ENCODE results near the gene TMEM170A.

The TMEM170A gene

DNA sequence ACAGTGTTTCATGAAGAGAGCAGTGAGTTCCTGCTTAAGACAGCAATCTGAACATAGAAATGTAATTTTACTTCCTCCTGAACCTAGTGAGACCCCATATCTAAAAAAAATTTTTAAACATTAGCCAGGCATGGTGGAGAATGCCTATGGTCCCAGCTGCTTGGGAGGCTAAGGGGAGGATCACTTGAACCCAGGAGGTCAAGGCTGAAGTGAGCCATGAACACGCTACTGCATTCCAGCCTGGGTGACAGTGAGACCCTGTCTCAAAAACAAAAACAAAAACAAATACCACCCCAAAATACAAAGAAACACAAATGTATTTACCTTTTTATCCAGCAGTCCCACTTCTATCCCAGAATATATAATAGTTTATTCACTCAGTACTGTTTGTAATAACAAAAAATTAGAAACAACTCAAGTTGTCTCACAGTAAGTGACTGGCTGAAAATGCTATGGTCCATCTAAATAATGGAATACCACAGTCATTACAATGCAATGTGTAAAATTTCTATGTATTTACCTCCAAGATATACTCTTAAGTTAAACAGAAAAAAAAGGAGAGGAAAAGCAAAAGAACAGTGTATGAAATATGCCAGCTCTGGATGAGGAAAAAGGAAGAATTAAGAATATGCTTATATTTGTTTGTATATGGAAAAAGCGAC lies 47.5 kb downstream of the TMEM170A start:
- no peak for TF ChIP-seq FOXM1 (IDR thresholded peaks at IDR 0.05; ENCODE audit: borderline replicate concordance, low read depth)
- TF ChIP-seq TAF1 (IDR thresholded peaks at IDR 0.05; ENCODE audit: low read depth) = no peak
- TF ChIP-seq EGR1 (IDR thresholded peaks at IDR 0.05) = no peak
- no peak for TF ChIP-seq TCF12 (IDR thresholded peaks at IDR 0.05; ENCODE audit: low read depth)
- no peak for TF ChIP-seq CREB1 (IDR thresholded peaks at IDR 0.05; ENCODE audit: low read depth)
- TF ChIP-seq, protein P1, sequence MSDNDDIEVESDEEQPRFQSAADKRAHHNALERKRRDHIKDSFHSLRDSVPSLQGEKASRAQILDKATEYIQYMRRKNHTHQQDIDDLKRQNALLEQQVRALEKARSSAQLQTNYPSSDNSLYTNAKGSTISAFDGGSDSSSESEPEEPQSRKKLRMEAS (IDR thresholded peaks at IDR 0.05) = no peak
- TF ChIP-seq TEAD4 (IDR thresholded peaks at IDR 0.05) = no peak

DNA sequence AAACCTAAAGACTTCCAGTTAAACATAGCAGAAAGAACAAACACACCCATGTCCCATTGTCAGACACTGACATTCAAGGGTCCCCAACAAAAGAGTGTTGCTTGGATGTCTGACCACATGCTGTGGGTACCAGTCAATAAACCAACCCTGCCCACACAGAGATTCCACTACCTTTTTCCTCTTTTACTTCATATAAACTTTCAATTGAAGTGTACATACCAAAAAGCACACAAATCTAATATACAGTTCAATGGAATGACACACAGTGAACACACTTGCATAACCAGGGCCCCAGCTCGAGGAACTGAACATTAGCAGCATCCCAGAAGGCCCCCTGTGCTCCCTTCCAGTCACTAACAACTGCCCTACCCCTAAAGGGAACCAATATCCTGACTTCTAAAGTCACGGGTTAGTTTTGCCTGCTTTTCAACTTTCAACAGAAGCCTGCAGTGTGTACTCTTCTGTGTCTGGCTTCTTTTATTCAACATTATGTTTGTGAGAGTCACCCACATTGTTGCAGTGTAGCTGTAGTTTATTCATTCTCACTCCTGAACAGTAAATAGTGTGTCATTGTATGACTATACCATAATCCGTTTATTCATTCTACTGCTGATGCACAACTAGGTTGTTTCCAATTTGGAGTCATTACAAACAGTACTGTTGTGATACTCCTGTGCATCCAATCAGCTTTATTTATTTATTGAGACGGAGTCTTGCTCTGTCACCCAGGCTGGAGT lies 49.2 kb downstream of the TMEM170A start:
- TF ChIP-seq EP300 (IDR thresholded peaks at IDR 0.05; ENCODE audit: borderline replicate concordance) = no peak
- no peak for TF ChIP-seq TEAD4 (IDR thresholded peaks at IDR 0.05)
- no peak for TF ChIP-seq EGR1 (IDR thresholded peaks at IDR 0.05)

DNA sequence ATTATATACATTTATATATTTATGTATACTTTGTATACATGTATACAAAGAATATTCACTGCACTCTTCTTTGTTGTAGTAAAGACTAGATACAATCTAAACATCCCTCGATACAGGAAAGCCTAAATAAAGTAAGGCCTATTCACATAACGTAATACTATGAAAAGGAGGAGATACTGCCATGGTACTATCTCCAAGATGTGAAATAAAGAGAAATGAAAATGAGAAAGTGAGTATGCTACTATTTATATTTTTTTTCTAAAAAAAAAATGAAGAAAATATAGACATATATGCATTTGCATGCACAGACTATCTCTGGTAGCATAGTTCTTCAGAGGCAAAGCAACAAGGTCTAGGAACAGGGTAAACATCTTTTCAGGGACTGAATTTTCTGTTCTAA lies 50.5 kb downstream of the TMEM170A start:
- TF ChIP-seq CEBPB (IDR thresholded peaks at IDR 0.05) = no peak
- no peak for TF ChIP-seq ZBTB7A (IDR thresholded peaks at IDR 0.05; ENCODE audit: low read depth)
- TF ChIP-seq NFIC (IDR thresholded peaks at IDR 0.05) = no peak
- TF ChIP-seq CREB1 (IDR thresholded peaks at IDR 0.05; ENCODE audit: low read depth) = no peak
- no peak for TF ChIP-seq TEAD4 (IDR thresholded peaks at IDR 0.05)
- TF ChIP-seq YY1 (IDR thresholded peaks at IDR 0.05; ENCODE audit: low read depth) = no peak

DNA sequence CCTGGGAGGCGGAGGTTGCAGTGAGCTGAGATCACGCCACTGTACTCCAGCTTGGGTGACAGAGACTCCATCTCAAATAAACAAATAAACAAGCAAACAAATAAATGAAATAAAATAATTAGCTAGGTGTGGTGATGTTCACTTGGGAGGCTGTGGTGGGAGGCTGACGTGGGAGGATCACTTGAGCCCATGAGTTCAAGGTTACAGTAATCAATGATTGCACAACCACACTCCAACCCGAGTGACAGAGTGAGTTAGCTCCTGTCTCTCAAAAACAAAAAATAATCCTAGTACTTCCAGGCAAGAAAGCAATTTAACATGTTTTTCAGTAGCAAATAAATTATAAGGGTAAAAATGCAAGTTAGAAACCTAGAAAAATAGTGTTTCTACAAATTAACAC lies 57.5 kb downstream of the TMEM170A start:
- TF ChIP-seq ZBTB7A (IDR thresholded peaks at IDR 0.05; ENCODE audit: low read depth) (no peak), CEBPB (IDR thresholded peaks at IDR 0.05) (no peak), CREB1 (IDR thresholded peaks at IDR 0.05; ENCODE audit: low read depth) (no peak), TAF1 (IDR thresholded peaks at IDR 0.05; ENCODE audit: low read depth) (no peak), RAD21 (IDR thresholded peaks at IDR 0.05; ENCODE audit: low read depth) (no peak), FOXM1 (IDR thresholded peaks at IDR 0.05; ENCODE audit: borderline replicate concordance, low read depth) (no peak), YY1 (IDR thresholded peaks at IDR 0.05; ENCODE audit: low read depth) (no peak), EP300 (IDR thresholded peaks at IDR 0.05; ENCODE audit: borderline replicate concordance) (no peak), EGR1 (IDR thresholded peaks at IDR 0.05) (no peak), TEAD4 (IDR thresholded peaks at IDR 0.05) (no peak), NFIC (IDR thresholded peaks at IDR 0.05) (no peak), TCF12 (IDR thresholded peaks at IDR 0.05; ENCODE audit: low read depth) (no peak)
- TF ChIP-seq, protein P2, sequence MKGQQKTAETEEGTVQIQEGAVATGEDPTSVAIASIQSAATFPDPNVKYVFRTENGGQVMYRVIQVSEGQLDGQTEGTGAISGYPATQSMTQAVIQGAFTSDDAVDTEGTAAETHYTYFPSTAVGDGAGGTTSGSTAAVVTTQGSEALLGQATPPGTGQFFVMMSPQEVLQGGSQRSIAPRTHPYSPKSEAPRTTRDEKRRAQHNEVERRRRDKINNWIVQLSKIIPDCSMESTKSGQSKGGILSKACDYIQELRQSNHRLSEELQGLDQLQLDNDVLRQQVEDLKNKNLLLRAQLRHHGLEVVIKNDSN (IDR thresholded peaks at IDR 0.05) = no peak
- TF ChIP-seq, protein P1 (IDR thresholded peaks at IDR 0.05) = no peak
- TF ChIP-seq, protein P3, sequence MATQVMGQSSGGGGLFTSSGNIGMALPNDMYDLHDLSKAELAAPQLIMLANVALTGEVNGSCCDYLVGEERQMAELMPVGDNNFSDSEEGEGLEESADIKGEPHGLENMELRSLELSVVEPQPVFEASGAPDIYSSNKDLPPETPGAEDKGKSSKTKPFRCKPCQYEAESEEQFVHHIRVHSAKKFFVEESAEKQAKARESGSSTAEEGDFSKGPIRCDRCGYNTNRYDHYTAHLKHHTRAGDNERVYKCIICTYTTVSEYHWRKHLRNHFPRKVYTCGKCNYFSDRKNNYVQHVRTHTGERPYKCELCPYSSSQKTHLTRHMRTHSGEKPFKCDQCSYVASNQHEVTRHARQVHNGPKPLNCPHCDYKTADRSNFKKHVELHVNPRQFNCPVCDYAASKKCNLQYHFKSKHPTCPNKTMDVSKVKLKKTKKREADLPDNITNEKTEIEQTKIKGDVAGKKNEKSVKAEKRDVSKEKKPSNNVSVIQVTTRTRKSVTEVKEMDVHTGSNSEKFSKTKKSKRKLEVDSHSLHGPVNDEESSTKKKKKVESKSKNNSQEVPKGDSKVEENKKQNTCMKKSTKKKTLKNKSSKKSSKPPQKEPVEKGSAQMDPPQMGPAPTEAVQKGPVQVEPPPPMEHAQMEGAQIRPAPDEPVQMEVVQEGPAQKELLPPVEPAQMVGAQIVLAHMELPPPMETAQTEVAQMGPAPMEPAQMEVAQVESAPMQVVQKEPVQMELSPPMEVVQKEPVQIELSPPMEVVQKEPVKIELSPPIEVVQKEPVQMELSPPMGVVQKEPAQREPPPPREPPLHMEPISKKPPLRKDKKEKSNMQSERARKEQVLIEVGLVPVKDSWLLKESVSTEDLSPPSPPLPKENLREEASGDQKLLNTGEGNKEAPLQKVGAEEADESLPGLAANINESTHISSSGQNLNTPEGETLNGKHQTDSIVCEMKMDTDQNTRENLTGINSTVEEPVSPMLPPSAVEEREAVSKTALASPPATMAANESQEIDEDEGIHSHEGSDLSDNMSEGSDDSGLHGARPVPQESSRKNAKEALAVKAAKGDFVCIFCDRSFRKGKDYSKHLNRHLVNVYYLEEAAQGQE (IDR thresholded peaks at IDR 0.05; ENCODE audit: low read depth) = no peak

DNA sequence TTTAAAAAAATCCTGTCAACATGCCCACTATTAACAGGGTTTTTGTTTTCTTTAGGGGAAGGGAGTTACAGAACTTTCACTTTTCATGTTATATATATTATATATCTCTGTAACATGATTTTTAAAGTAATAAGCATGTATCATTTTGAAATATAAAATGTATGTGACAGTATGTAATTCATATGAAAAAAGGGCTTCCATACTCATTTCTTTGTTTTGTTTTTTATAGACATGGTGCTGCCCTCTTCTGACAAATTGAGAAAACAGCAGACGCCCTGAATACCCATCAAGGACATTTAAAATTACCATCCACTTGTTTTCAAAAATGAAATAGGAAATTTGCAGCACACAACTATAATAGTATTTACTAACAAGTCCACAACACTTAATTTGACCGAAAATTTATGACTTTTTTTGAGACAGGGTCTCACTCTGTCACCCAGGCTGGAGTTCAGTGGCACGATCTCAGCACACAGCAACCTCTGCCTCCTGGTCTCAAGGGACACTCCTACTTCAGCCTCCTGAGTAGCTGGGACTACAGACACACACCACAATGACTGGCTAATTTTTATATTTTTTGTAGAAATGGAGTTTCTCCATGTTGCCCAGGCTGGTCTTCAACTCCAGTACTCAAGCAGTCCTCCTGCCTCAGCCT lies 61.5 kb downstream of the TMEM170A start:
- TF ChIP-seq, protein P3 (IDR thresholded peaks at IDR 0.05; ENCODE audit: low read depth) = no peak
- TF ChIP-seq CEBPB (IDR thresholded peaks at IDR 0.05) = no peak
- TF ChIP-seq CREB1 (IDR thresholded peaks at IDR 0.05; ENCODE audit: low read depth) = no peak
- no peak for TF ChIP-seq TCF12 (IDR thresholded peaks at IDR 0.05; ENCODE audit: low read depth)
- TF ChIP-seq TAF1 (IDR thresholded peaks at IDR 0.05; ENCODE audit: low read depth) = no peak
- TF ChIP-seq ZBTB7A (IDR thresholded peaks at IDR 0.05; ENCODE audit: low read depth) = no peak
- TF ChIP-seq EGR1 (IDR thresholded peaks at IDR 0.05) = no peak
- TF ChIP-seq FOXM1 (IDR thresholded peaks at IDR 0.05; ENCODE audit: borderline replicate concordance, low read depth) = no peak

DNA sequence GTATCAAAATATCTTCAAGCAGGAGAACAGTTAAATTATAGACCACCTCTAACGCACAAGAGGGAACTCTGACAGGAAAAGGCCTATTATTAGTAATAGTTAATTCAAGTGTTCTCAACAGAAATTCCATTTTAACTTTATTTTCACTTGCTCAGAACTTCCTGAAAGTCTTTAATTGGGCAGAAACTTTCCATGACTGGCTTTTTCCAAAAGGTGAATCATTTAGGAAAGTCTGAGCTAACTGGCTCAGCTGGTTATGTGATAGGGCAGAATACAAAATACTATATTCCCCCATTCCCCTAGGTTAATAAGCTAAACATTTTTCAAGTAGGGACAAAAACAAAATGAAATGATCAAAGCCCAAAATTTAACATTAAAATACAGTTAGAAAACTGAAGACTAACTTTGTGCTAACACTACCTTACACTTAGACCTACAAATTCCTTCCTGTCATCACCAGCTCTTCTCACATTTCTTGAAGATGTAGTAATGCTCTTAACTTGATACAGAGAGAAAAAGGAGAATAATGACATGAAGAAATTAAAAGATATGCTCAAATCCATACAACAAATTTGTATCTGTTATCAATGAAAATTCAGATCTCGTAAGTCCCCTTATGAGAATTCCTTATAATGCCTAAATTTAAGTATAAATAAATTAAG lies 62.2 kb downstream of the TMEM170A start:
- TF ChIP-seq TCF12 (IDR thresholded peaks at IDR 0.05; ENCODE audit: low read depth) = no peak
- TF ChIP-seq ZBTB7A (IDR thresholded peaks at IDR 0.05; ENCODE audit: low read depth) = no peak
- TF ChIP-seq TAF1 (IDR thresholded peaks at IDR 0.05; ENCODE audit: low read depth) = no peak
- peak; percentile 10; the same call in 1 of the 2 replicates for TF ChIP-seq NFIC (IDR thresholded peaks at IDR 0.05)
- TF ChIP-seq, protein P2 (IDR thresholded peaks at IDR 0.05) = no peak
- no peak for TF ChIP-seq YY1 (IDR thresholded peaks at IDR 0.05; ENCODE audit: low read depth)
- 0 out of 2 replicates have a peak, but pooled peaks have one; percentile 6 for TF ChIP-seq TEAD4 (IDR thresholded peaks at IDR 0.05)
- no peak for TF ChIP-seq EGR1 (IDR thresholded peaks at IDR 0.05)
- peak; percentile 63; the same call in 1 of the 2 replicates for TF ChIP-seq EP300 (IDR thresholded peaks at IDR 0.05; ENCODE audit: borderline replicate concordance)
- TF ChIP-seq CREB1 (IDR thresholded peaks at IDR 0.05; ENCODE audit: low read depth) = no peak
- TF ChIP-seq, protein P1 (IDR thresholded peaks at IDR 0.05) = no peak
- TF ChIP-seq FOXM1 (IDR thresholded peaks at IDR 0.05; ENCODE audit: borderline replicate concordance, low read depth) = peak; percentile 56; the same call in 1 of the 2 replicates
- TF ChIP-seq, protein P3 (IDR thresholded peaks at IDR 0.05; ENCODE audit: low read depth) = no peak
- no peak for TF ChIP-seq CEBPB (IDR thresholded peaks at IDR 0.05)
- no peak for TF ChIP-seq RAD21 (IDR thresholded peaks at IDR 0.05; ENCODE audit: low read depth)
